Measurements from ENCODE around the gene PRPF38B. TPM values are rescaled to one million over a fixed set of nuclear protein-coding genes. Genes with fewer than 3 reads are reported as not detected.

The PRPF38B gene
- total and polyA plus RNA-seq, 2 of the 4 experiments (the other 2 are of a cell fraction) = 9.0 to 19.3 TPM

- in situ Hi-C loops (cut with MboI; ENCODE audit: low sequenced_read_pairs) = loop anchor here (10.0 kb wide), 1 partner anchor 199 kb away; no protein-coding TSS in a partner anchor
- peaks cover 22% of the 10 kb centered on the region for H3K36me3 ChIP-seq (ENCODE audit: control insufficient read depth, insufficient read depth, low read length)
- no peak overlapping the region for H2BK15ac ChIP-seq (ENCODE audit: low read depth, low read length)
- no peaks in the 10 kb centered on the region for H3K9me1 ChIP-seq (ENCODE audit: insufficient read depth, low read length)
- no peak overlapping the region for H4K8ac ChIP-seq (ENCODE audit: low read depth in 2 of 2, low read length in 2 of 2)
- H4K20me1 ChIP-seq (ENCODE audit: insufficient read depth, low read length) = peaks cover 31% of the 10 kb centered on the region
- no TSS peak for BruUV-seq (replicated peaks)
- ATAC-seq (ENCODE audit: low read depth) (no peak), DNase-seq (no peak)
- H3K27ac ChIP-seq (ENCODE audit: insufficient read depth, low read length) = no peak overlapping the region
- H3K18ac ChIP-seq (ENCODE audit: low read depth, low read length) = no peak overlapping the region
- no peaks in the 10 kb centered on the region for H3K27me3 ChIP-seq (ENCODE audit: control insufficient read depth, insufficient read depth, low read length)
- H3K79me1 ChIP-seq (ENCODE audit: low read depth in 1 of 2, low read length in 2 of 2) = peaks cover 17 to 35% of the 10 kb centered on the region in 2 experiments
- no peak overlapping the region for H2AFZ ChIP-seq (replicated peaks; ENCODE audit: low read length, poor library complexity)
- no peak overlapping the region for H2BK120ac ChIP-seq (ENCODE audit: low read depth, low read length)
- no peak overlapping the region for H3K23ac ChIP-seq (ENCODE audit: low read depth, low read length)
- H4K91ac ChIP-seq (ENCODE audit: insufficient read depth, low read depth, low read length) = no peak overlapping the region
- WGBS, 2 experiments (ENCODE audit: extremely low coverage in 2 of 2, insufficient read length in 1 of 2) = no CpG with 5 or more reads among the region's 5 CpGs
- H3K4ac ChIP-seq (ENCODE audit: low read depth, low read length) = no peak overlapping the region
- H3K9ac ChIP-seq (ENCODE audit: low read depth, low read length) = no peak overlapping the region
- no peak overlapping the region for H2AK5ac ChIP-seq (ENCODE audit: low read depth, low read length)
- H2BK20ac ChIP-seq (ENCODE audit: low read depth, low read length) = no peak overlapping the region
- no peaks in the 10 kb centered on the region for H3K9me3 ChIP-seq (ENCODE audit: control insufficient read depth, insufficient read depth, low read length)
- H3K4me2 ChIP-seq (ENCODE audit: low read depth, low read length) = no peak overlapping the region
- ChIA-PET CTCF (no interaction called here), POLR2A (ENCODE audit: unreplicated experiment) (no interaction called here)
- H3K4me1 ChIP-seq (ENCODE audit: control insufficient read depth, insufficient read depth, low read length) = no peaks in the 10 kb centered on the region
- dilution Hi-C loops (cut with HindIII; ENCODE audit: low sequenced_read_pairs, unreplicated experiment) = no loop called here
- no peak overlapping the region for H2BK5ac ChIP-seq (ENCODE audit: low read depth, low read length, poor library complexity, severe bottlenecking)
- H4K5ac ChIP-seq (ENCODE audit: low read depth, low read length) = no peak overlapping the region
- intact Hi-C loops (cut with micrococcal nuclease) = loop anchor here (10.0 kb wide), 1 partner anchor 109 kb away; no protein-coding TSS in a partner anchor
- H2AK9ac ChIP-seq (replicated peaks; ENCODE audit: low read depth, low read length, poor library complexity) = no peak overlapping the region
- H3K4me3 ChIP-seq (ENCODE audit: insufficient read depth, low read depth, low read length) = no peak overlapping the region
- H3K56ac ChIP-seq (ENCODE audit: extremely low read depth, insufficient read depth, low read length) = no peak overlapping the region
- H3K14ac ChIP-seq (replicated peaks; ENCODE audit: low read depth, low read length) = no peak overlapping the region
- TF ChIP-seq USF2 (IDR thresholded peaks at IDR 0.05; ENCODE audit: low read depth, low read length) = no peak
- TF ChIP-seq FOS (IDR thresholded peaks at IDR 0.05; ENCODE audit: low read depth, low read length) = no peak
Measured at GRCh38 chr1:108695535-108695934, 3.4 kb downstream of the PRPF38B start.

Data from IMR-90 (cell line).